GM13977 (cell line): Measurements from ENCODE around the gene SH3PXD2A.

Source experiments
- DNase-seq: peaks from one replicate; pipeline ENCODE4 v3.0.0; 2012; ENCODE audit warnings: low spot score
- in situ Hi-C: fragments of 300-500 bp; cut with MboI; formaldehyde crosslinking; loops from one replicate; pipeline ENCODE4 v1.12.0; 2022; ENCODE audit warnings: low sequenced_read_pairs, low pct_unique_long_range_greater_than_20kb, mixed read lengths, inconsistent platforms; ENCODE audit not compliant: unreplicated experiment
- TF ChIP-seq, protein P1 (sequence below): IDR thresholded peaks from 2 replicates; pipeline ENCODE4 v1.5.1; 2012; ENCODE audit warnings: mild to moderate bottlenecking, control low read depth; ENCODE audit not compliant: insufficient read depth; ENCODE audit errors: extremely low read depth, missing control alignments

Gene SH3PXD2A

DNA sequence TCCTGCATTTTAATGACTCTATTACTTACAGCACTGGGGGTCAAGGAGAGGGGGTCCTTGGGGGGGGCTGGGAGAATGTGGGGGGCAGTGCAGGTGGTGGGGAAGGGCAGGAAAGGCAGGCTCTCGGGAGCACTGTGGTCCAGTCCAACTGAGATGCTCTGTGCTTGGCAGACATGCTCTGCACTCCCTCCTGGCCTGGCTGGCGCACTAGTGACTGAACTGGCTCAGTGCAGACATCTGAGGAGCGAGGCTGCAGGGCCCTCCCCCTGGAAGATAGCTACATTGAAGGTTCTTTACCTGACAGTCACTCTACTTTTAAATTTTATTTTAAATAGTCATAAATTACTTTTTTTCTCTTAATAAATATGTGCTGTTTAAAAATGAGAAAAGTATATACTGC is 256.2 kb downstream of the SH3PXD2A start:
- TF ChIP-seq, protein P1, sequence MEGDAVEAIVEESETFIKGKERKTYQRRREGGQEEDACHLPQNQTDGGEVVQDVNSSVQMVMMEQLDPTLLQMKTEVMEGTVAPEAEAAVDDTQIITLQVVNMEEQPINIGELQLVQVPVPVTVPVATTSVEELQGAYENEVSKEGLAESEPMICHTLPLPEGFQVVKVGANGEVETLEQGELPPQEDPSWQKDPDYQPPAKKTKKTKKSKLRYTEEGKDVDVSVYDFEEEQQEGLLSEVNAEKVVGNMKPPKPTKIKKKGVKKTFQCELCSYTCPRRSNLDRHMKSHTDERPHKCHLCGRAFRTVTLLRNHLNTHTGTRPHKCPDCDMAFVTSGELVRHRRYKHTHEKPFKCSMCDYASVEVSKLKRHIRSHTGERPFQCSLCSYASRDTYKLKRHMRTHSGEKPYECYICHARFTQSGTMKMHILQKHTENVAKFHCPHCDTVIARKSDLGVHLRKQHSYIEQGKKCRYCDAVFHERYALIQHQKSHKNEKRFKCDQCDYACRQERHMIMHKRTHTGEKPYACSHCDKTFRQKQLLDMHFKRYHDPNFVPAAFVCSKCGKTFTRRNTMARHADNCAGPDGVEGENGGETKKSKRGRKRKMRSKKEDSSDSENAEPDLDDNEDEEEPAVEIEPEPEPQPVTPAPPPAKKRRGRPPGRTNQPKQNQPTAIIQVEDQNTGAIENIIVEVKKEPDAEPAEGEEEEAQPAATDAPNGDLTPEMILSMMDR: no peak
- no peak for DNase-seq
- in situ Hi-C loops: no loop called here

DNA sequence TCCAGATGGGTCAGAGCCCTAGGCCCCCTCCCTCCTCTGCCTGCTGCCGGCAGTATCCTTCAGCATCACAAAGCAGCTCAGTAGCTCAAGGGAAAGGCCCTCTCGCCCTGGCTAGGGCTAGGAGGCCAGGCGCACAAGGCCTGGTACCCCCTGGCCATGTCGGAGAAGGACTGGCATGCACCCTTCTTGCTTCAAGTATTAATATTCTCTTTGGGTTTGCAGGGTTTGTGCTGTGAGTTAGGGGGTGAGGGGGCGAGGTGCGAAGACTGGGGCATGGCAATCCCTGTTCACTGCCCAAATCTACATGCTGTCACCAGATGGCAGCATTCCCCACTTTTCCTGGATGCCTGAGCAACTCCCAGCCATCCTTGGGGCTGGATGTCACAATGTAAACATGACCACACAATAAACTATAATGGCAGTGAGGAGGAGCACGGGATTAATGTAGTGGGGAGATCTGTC is 256.7 kb downstream of the SH3PXD2A start:
- DNase-seq: peak; percentile 73
- TF ChIP-seq, protein P1: peak; percentile 51
- in situ Hi-C loops: no loop called here

DNA sequence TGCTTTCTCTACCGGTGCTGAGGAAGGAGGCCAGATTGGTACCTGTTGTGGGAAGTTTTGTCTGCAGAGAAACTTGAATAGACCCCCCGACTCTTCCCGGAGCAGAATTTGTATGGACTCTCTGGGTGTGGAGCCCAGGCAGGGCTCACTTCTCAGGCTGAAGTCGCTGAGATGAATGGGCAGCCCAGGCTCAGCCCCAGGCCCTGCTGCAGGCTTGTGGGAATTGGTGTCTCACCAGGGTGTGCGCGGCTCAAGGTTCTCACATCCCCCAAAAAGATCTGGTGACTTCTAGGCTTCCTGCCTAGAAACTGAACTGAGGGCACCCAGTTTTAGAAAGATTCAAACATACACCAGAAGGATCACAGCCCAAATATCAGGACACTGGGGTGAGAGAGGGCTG is 258.4 kb downstream of the SH3PXD2A start:
- in situ Hi-C loops: no loop called here
- TF ChIP-seq, protein P1: no peak
- no peak for DNase-seq

DNA sequence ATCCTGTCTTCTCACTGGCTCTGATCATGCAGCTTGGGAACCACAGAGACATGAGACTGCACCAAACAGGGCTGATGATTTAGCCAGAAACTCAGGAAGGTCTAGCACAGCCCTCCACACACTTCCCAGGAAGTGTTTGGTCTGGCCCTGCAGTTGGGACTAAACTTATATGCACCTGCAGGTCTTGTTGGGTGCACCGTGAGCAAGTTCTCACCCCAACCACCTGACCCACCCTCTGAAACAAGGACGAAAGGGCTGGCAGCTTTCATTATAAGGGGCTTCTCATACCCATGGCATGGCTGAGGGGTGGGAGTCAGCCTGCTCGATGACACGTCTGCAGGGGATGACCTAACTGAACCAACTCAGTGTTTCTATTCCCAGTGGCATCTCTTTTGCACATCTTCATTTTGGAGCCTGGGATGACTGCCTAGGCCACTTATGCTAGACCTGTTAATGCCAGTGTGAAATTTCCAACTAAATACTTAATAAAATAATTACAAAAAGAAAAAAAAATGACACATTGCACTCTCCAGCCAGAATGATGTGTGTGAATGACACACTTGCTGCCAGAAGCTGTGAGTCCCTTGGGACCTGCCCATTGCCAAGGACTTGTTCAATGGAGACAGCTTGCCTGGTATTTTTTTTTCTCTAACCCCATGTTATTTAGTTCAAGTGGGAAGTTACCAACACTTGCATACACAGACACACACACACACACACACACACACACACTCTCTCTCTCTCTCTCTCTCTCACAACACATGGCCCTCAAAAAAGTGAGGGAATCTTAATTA is 259.2 kb downstream of the SH3PXD2A start:
- in situ Hi-C loops: no loop called here
- no peak for DNase-seq
- TF ChIP-seq, protein P1: no peak

DNA sequence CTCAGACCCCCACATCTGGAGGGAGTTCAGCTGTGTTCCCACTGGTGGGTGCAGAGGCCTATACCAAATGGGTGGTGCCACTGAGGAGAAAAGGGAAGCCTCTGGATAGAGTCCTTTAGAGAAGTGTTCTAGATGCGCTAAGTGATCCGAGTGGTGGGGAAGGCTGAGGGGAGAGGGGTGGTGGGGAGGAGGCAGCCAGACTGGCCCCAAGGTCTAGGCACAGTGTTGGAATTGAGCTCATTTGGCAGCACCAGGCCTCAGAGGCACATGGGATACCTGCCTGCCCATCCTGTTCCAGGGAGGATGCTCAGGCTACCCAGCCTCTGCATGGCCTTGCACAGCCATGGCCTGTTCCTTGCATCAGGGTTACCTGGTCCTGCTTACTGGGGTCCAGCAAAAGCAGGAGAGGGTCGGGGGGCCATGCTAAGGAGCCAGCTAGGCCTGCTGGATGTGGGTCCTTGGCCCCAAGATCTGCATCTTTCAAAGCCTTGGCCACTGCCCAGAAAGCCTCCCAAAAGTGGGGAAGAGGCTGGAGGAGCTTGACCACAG is 262.3 kb downstream of the SH3PXD2A start:
- TF ChIP-seq, protein P1: no peak
- DNase-seq: no peak
- in situ Hi-C loops: no loop called here

DNA sequence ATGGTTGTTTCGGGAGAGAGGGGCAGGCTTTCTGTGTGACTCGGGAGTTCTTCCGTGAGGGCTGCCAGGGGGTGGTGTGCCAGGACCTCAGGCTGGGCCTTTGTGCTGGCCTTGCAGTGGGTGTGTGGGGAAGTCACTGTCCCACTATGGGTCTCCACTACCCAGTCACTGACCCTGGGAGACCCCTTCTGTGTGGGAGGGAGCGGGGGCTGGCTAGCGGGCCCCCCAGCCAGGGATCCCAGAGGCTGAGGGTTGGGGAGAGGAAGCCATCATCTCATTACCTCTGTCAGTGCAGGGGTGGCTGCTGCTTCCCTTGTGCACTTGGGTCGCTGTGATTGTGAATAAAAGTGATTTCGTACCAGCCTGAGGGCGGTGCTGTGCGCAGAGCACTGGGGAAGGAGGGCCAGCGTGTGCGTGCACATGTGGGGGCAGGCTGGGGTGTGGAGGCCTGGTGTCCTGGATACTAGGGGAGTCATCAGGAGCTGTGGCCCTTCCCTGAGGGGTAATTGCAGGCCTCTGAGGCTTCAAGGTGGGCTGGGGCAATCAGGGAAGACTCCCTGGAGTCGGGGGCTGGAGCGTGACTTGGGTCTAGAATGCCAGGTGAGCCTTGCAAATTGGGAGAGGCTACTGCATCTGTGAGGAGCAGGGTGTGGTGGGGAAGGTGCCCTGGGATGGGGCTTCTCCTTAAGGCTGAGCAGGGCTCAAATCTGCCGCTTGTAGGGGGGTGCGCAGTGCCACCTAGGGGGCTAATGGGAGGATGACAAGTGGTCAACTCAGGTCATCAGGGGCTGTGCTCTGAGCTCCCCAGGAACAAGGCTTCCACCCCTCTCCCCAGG is 263.0 kb downstream of the SH3PXD2A start:
- in situ Hi-C loops: no loop called here
- DNase-seq: peak; percentile 88
- TF ChIP-seq, protein P1: peak; percentile 80
